ENCODE results near the gene ARMC7. TPM values are rescaled to one million over a fixed set of nuclear protein-coding genes. Genes with fewer than 3 reads are reported as not detected.
A peak's percentile ranks its signal among the peaks of the same experiment; 100 is the strongest.

The ARMC7 gene
- total RNA-seq, 1 experiment from 2014 or later, result 43.2 TPM

GRCh38 chr17:75064867-75065561 is 44.8 kb upstream of the ARMC7 start:
- Histone ChIP-seq H3K4me2 (ENCODE audit: low read length) (no peak overlapping the region), H3K79me2 (ENCODE audit: insufficient read depth, low read length) (no peaks in the 10 kb centered on the region), H3K4me1 (ENCODE audit: control insufficient read depth in 1 of 2, insufficient read depth in 2 of 2, low read length in 2 of 2) (peaks cover 4 to 5% of the 10 kb centered on the region in 2 experiments; a peak in 3 of 4 replicates), H3K9ac (ENCODE audit: low read length) (no peak overlapping the region), H3K27me3 (ENCODE audit: insufficient read depth, low read length) (no peaks in the 10 kb centered on the region), H4K20me1 (ENCODE audit: insufficient read depth) (no peaks in the 10 kb centered on the region), H2AFZ (ENCODE audit: low read depth, low read length, poor library complexity, severe bottlenecking) (no peak overlapping the region), H3K27ac (ENCODE audit: low read depth, low read length) (no peak overlapping the region), H3K36me3 (ENCODE audit: control insufficient read depth in 1 of 2, insufficient read depth in 2 of 2, low read length in 2 of 2) (peaks cover 21 to 35% of the 10 kb centered on the region in 2 experiments; a peak in 3 of 4 replicates), H3K9me2 (ENCODE audit: insufficient read depth) (no peaks in the 10 kb centered on the region), H3K9me3 (ENCODE audit: control insufficient read depth in 1 of 2, insufficient read depth in 1 of 2, low read depth in 1 of 2, low read length in 2 of 2) (no peaks in the 10 kb centered on the region), H3K4me3 (replicated peaks in 1 of 2; ENCODE audit: low read depth in 1 of 2, low read length in 2 of 2) (no peak overlapping the region)
- intact Hi-C loops (cut with micrococcal nuclease), result no loop called here
- ChIA-PET RAD21 (ENCODE audit: low non-redundant PET in 1 of 2, low total read pairs in 2 of 2, uncharacterized antibody in 2 of 2, unreplicated experiment in 2 of 2) (no interaction called here), CTCF (interaction anchor here (0.8 to 1.1 kb wide), 3 partner anchors 17 to 49 kb away, joined by 3 to 4 read pairs (median 3); partner anchors contain the start of gene ARMC7), POLR2A (no interaction called here)
- no TSS peak for BruUV-seq (replicated peaks)
- no peak for DNase-seq (ENCODE audit: low read depth, low spot score)
- ATAC-seq, result no peak
- peak; percentile 33 for TF ChIP-seq RAD21 (IDR thresholded peaks at IDR 0.05; ENCODE audit: low read depth)
- TF ChIP-seq CTCF (IDR thresholded peaks at IDR 0.05 in 2 of 3, conservative IDR thresholded peaks at IDR 0.05 in 1 of 3; ENCODE audit: borderline replicate concordance in 1 of 3, insufficient read depth in 1 of 3, low read depth in 2 of 3, low read length in 2 of 3), result peak in 2 of 3 experiments; percentile 13 to 23; a peak in 2 of 6 replicates
- TF ChIP-seq ZFX (IDR thresholded peaks at IDR 0.05), result 0 out of 2 replicates have a peak, but pooled peaks have one; percentile 18
- TF ChIP-seq ATF3 (IDR thresholded peaks at IDR 0.05), result no peak

GRCh38 chr17:75065562-75066151 is 44.1 kb upstream of the ARMC7 start:
- Histone ChIP-seq H3K9ac (ENCODE audit: low read length) (no peak overlapping the region), H3K9me3 (ENCODE audit: control insufficient read depth in 1 of 2, insufficient read depth in 1 of 2, low read depth in 1 of 2, low read length in 2 of 2) (no peaks in the 10 kb centered on the region), H3K27me3 (ENCODE audit: insufficient read depth, low read length) (no peaks in the 10 kb centered on the region), H3K4me3 (replicated peaks in 1 of 2; ENCODE audit: low read depth in 1 of 2, low read length in 2 of 2) (no peak overlapping the region), H3K36me3 (ENCODE audit: control insufficient read depth in 1 of 2, insufficient read depth in 2 of 2, low read length in 2 of 2) (peaks cover 18 to 33% of the 10 kb centered on the region in 2 experiments; a peak in 3 of 4 replicates), H4K20me1 (ENCODE audit: insufficient read depth) (no peaks in the 10 kb centered on the region), H3K79me2 (ENCODE audit: insufficient read depth, low read length) (no peaks in the 10 kb centered on the region), H3K9me2 (ENCODE audit: insufficient read depth) (no peaks in the 10 kb centered on the region), H3K4me2 (ENCODE audit: low read length) (no peak overlapping the region), H3K27ac (ENCODE audit: low read depth, low read length) (no peak overlapping the region), H3K4me1 (ENCODE audit: control insufficient read depth in 1 of 2, insufficient read depth in 2 of 2, low read length in 2 of 2) (peaks cover 7 to 10% of the 10 kb centered on the region in 2 experiments; a peak in 3 of 4 replicates), H2AFZ (ENCODE audit: low read depth, low read length, poor library complexity, severe bottlenecking) (no peak overlapping the region)
- ATAC-seq, result no peak
- BruUV-seq (replicated peaks), result no TSS peak
- ChIA-PET CTCF (no interaction called here), POLR2A (no interaction called here), RAD21 (ENCODE audit: low non-redundant PET in 1 of 2, low total read pairs in 2 of 2, uncharacterized antibody in 2 of 2, unreplicated experiment in 2 of 2) (no interaction called here)
- intact Hi-C loops (cut with micrococcal nuclease), result no loop called here
- no peak for DNase-seq (ENCODE audit: low read depth, low spot score)
- no peak for TF ChIP-seq POLR2AphosphoS5 (IDR thresholded peaks at IDR 0.05; ENCODE audit: low read depth, low read length)

All from HCT116 (cell line).